ENCODE data around the gene RERE.
"Not testable (repeated sequence)": the region's sequence is repeated elsewhere in the genome, so short reads cannot be mapped to it uniquely, and the experiment has no call there.

RERE gene

DNA sequence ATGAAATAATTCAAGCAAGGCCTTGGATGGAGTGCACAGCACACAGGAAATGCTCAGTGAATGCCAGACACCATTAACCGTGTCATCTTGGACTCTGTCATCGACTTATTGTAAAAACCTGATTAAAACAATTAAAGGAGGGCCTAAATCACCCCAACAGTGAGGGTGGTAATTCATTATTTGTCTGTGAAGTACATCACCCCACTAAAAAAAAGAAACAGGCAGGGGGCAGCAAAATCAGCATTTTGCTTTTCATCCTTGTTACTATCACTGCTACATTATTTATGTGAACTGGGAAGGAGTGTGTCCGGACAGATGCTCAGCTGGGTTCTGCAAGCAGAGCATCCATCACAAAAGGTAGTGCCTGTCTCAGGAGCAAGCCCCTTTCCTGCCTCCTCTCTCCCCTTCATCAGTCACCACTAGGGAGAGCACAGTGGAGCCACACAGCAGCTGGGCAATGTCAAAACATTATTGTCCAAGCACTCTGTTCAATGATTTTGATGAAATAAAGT is 98.5 kb downstream of the RERE start:
- no peak for DNase-seq (ENCODE audit: low read depth in 2 of 2)

DNA sequence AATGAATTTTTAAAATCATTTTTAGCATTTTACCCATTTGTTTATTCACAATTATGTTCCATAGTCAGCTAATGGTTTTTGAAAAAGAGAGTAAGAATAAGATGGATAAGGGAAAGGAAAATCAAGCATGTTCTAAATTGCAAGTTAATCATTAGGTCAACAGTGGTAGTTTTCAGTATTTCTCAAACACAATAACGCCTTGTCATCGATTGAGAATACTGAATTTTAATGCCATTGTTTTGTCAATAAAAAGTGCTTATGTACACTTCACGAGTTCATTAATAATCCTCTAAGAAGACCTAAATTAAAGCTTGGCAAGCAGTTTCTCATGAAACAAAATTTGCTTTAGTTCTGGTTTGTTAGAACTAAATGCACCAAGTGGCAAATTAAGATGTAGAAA is 100.3 kb downstream of the RERE start:
- no peak for DNase-seq (ENCODE audit: low read depth in 2 of 2)

DNA sequence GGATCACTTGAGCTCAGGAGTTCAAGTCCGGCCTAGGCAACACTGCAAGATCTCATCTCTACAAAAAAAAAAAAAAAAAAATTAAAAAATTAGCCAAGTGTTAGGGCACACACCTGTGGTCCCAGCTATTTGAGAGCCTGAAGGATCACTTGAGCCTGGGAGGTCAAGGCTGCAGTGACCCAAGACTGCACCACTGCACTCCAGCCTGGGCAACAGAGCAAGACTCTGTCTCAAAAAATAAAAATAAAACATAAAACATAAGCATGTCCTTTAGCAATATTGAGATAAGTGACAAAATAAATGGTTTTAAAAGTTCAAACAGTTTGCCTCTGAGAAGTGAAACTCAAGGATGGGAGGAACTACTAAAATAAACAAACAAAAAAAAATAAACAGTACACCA is 101.2 kb downstream of the RERE start:
- no peak for DNase-seq (ENCODE audit: low read depth in 2 of 2)

DNA sequence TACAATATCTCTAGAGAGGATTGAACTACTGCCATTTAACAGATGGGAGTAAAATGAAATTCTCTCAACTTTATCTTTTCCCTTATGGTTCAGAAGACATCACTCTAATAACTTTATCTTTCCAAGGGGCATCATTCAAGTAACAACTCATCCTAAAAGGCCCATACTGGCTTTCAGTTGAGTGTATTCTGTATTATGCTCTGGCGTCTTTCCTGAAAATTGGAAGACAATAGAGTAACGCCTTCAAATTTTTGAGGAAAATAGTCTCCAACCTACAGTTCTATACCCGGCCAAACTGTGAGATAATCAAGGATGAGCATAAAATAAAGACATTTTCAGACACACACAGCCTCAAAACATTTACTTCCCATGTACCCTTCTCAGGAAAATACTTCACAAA is 103.3 kb downstream of the RERE start:
- no peak for DNase-seq (ENCODE audit: low read depth in 2 of 2)

DNA sequence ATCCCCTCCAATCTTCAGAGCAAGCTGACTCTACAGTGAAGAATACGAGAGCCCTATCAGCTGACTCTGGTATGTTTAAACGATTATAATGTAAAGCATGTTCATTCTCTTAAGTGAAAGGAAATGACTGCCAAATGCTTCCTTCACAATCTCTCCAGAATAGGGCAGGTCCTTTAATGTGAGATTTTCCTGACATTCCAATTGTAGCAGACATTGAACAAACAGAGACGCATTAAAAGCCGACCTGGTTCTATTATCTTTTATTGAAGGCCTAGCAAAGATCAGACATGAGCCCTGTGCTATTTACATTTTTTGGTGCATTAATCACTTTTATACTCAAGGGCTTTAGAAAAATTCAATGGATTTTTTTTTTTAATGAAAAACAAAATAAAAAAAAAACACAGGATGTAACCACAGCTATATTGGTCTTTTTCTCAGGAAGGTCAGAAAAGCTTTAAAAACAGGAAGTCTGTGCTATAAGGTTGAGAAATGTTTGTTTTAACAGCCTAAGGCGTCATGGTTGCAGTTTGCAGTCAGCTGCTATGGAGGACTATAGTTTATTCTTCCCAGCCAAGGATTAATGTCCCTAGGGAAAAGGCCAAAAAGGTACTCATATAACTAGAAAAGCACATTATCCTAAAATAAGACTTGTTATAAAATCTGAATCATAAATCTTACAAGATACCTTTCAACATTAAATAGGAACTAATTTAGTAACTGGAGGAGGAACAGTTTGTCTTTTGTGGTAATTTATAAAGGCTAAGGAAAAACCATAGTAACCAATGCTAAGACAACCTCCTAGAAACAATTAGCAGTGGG is 104.8 kb downstream of the RERE start:
- no peak for DNase-seq (ENCODE audit: low read depth in 2 of 2)

DNA sequence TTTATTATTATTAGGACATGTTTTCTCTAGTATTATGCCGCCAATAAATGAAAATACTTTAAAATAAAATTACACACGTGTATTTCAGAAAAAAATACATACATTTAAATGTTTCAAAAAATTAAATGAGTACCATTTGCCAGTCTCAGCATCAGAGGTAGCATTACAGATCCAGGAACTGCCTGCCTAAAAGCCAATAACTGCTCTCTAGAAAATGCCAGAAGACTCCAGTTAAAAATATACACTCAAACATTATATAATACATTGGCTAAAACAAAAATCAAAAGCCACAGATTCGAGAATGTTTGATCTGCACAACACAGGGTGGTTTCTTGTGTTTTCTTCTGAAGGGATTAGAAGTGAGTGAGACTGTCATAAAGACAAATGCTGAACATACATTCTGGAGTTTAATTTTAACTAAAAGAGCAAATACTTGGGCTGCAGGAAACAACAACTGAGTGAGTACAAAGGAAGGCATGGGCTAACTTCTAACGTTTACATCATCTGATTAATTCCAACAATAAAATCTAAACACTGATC is 105.5 kb downstream of the RERE start:
- no peak for DNase-seq (ENCODE audit: low read depth in 2 of 2)

DNA sequence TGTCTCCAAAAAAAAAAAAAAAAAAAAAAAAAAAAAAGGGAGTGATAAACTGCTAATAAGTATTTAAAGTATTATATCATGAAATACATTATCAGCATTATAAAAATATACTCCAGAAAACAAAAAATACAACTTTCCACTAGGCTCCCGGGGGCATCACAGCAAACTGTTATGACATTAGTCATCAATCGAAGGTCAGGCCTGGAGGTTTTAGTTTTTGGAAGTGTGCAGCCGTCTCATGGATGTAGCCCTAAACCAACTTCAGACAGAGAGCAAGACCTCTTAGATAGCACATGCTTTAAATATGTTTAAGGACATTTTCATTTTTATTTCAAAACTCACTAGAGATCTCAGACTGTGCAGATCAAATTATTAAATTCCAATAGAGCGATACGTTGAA is 106.3 kb downstream of the RERE start:
- DNase-seq (ENCODE audit: low read depth in 2 of 2) = no peak

DNA sequence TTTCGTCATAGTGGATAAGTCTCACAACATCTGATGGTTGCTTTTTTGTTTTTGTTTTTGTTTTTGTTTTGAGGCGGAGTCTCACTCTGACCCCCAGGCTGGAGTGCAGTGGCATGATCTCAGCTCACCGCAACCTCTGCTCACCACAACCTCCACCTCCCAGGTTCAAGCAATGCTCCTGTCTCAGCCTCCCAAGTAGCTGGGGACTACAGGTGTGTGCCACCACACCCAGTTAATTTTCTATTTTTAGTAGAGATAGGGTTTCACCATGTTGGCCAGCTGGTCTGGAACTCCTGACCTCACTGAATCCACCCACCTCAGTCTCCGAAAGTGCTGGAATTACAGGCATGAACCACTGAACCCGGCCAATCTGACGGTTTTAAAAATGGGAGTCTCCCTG is 109.2 kb downstream of the RERE start:
- DNase-seq (ENCODE audit: low read depth in 2 of 2) = no peak

DNA sequence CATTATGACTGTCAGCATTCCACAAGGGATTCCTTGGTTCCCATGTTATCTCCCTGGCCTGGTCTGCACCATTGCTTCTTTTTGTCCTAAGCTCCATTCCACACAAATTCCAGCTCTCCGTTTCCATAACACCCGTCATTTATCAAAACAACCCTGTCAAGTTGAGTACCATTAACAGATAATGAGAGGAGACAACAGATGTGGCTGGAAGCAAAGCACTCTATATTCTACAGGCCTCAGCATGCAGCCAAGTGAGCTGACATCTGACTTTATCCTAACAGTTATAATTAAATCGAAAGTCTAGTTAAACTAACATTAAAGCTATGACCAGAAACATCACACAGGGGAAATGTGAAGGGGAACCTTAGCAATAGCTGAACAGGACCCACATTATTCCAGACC is 110.4 kb downstream of the RERE start:
- no peak for DNase-seq (ENCODE audit: low read depth in 2 of 2)

DNA sequence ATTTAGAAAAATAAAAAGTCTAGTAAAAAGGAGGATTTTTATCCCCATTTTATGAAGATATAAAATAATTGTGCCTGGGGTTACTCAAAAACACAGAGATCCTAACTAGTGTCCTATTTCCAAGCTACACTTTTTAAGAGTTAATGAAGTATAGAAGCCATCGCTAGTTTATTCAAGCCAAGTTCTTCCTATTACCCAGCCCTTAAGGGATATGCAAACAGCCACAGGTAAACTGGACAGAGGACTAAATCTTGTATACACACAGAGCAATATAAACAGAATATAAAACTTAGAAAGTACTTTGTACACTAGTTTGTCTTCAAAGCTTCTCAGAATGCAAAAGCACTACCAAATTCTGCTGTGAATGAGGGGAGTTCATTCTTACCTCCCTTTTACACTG is 111.1 kb downstream of the RERE start:
- DNase-seq (ENCODE audit: low read depth in 2 of 2) = no peak

DNA sequence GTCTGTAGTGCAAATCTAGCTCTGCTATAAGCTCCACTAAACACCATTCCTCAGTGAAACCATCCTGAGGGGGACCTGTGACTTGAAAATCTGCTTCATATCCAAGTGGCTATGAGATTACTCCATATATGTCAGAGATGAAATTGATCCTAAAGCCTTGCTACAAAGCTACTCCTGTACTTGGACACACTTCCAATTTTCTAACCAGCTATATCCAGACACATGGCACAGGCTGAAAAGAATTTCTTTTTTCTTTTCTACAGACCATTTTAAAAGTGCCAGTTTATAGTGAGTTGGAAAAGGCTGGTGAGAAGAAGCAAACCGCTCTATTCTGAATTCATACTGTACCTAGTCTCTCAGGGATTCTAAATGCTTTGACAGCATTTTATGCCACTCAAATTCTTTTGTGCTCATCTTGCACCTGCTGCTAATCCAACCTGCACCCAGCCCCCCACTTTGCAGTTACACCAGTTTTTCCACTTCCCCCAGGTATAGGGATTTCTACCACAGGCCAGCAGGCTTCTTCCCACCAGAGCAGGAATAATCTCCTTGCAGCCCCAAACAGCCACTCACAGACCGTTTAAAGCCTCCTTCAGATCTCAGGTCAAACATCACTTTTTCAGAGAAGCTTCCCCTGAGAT is 112.5 kb downstream of the RERE start:
- DNase-seq (ENCODE audit: low read depth in 2 of 2) = no peak

DNA sequence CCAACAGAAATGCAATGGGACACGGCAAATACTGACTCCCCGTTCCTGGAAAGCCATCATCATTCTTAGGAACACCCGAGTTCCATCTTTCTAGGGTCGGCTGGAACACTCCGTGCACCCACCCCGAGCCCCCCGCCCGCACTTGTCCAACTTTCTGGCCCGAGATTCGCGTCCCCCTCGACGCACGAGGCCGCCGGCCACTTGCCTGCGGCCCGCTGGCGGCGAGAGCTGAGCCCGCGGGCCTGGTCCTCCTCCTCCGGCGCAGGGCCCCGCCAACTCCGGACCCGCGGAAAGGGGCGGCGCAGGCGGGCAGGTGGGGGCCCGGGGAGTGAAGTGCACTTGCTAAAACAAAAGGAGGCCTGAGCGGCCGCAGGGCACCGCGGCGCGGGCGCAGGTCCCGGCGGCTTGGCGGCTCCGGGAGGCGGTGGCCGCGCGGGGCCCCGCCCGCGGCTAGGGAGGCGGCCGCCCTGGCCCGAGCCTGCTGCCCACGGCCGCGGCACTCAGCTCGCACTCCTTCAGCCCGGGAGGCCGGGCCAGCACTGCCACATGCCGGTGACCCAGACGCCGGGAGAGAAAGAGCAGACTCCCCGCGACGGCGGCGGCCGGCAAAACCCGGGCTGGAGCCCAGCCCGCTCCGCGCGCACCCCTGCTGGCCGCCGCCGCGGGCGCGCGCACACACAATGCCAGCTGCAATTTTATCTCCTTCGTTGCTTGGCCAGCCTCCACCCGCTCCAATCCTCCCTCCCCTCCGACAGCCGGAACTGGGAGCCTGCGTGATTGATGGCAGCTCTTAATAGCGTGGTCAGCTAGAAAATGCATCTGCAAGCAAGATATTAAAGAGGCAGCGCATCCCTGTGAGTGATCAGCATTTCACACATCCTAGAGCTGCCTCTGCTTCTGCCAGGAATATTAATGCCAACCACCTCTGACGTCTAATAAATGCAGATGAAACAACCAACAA is 114.3 kb downstream of the RERE start:
- DNase-seq (ENCODE audit: low read depth in 2 of 2) = peak; percentile 57 to 60

DNA sequence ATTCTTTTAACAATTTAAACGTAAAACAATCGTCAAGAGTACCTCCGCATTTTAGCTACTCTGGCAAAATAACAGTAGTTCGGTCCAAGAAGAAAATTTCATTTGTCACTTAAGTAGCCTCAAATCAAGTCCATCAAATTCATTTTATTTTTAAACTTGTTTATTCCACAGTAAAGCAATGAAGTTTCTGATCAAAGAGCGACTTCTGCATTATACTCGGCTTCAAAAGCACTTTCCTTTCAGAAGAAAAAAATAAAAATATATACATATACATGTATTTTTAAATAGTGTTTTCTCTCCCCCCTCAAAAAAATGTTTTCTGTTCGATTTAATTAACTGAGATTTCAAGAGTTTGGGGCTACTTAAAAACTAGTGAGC is 115.0 kb downstream of the RERE start:
- no peak for DNase-seq (ENCODE audit: low read depth in 2 of 2)

DNA sequence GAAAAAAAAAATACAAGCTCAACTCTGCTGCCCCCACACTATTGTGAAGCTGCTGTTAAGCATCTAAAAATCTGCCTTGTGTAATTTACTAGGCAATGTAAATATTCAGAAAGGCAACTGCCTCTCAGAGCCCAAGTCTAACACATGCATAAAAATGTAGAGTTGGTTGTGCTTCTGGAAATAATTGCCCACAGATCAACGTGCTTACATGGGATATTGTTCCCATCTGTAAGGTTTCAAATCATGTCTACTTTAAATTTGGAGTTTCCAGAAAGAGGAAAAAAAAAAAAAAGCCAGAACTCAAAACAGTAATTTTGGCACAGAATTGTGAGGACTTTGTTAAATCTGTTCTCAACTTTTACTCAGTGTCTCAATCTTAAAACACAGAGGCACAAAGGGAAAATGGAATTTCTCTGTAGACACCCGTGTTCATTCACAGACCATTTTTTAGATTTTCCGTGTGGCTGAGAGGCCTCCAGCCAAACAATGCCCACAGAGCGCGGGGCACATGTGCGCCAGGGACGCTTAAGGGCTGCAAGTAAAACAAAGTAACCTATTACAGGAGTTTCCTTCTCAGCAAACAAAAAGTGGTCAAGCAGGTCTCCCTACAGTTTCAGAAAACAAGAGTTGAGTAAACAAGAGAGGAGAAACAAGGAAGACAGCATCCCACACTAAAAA is 115.5 kb downstream of the RERE start:
- no peak for DNase-seq (ENCODE audit: low read depth in 2 of 2)

DNA sequence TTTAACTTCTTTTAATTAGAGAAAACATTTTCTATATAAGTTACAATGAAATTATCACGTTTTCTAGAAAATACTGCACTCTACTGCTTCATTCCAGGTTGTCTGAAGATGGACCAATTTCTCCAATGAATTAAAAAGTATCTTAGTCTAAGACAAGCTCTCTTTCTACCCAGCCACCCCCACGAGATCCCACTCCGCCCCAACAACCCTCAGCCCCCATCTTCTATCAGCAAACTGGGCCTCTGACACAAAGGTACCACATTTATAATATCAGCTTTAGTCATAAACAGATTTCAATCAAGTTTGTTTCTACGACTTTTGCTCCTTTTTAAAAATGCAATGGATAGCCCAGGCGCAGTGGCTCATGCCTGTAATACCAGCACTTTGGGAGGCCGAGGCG is 117.8 kb downstream of the RERE start:
- DNase-seq (ENCODE audit: low read depth in 2 of 2) = no peak

DNA sequence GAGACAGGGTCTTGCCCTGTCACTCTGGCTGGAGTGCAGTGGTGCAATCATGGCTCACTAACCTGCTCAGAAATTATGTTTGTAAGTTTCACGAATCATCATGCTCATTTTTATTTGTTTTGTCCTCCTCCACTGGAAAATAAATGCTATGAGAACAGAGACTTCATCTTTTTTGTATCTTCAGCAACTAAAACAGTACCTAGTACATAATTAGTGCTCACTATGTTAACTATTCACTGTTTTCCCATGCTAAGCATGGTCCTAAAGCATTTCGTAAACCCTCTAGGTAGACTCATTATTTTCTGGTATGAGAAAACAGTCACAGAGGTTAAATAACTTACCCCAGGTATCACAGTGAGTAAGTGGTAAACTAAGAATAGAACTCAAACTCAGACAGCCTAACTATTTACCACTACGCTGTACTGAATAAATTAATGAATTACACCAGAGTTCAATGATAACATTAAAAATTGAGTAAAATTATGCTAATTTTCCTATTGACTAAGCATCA is 118.4 kb downstream of the RERE start:
- no peak for DNase-seq (ENCODE audit: low read depth in 2 of 2)

DNA sequence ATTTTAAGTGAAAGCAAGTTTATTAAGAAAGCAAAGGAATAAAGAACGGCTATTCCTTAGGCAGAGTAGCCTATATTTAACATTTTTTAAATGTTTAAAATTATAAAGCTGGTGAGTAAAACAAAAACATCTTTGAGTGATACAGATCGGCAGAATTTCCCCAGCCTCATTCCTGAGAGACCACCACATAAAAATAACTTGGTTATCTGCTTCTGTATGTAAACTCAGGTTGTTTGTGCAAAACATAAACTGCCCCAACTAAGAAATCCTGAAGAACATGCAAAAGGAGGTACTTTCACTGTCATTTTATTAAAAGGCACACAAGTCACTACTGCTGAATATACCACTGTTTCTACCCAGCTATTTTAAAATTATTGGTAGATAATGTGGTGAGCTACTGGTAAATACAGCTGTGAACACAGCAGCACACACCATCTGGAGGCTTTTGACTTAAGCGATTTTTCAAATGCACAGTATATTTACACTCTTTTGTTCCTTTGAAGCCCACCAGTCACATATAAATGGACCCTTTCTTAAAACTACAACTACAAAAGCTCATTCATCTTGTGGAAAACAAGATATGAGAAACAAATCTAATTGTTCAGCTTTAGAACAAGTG is 119.3 kb downstream of the RERE start:
- DNase-seq (ENCODE audit: low read depth in 2 of 2) = no peak

DNA sequence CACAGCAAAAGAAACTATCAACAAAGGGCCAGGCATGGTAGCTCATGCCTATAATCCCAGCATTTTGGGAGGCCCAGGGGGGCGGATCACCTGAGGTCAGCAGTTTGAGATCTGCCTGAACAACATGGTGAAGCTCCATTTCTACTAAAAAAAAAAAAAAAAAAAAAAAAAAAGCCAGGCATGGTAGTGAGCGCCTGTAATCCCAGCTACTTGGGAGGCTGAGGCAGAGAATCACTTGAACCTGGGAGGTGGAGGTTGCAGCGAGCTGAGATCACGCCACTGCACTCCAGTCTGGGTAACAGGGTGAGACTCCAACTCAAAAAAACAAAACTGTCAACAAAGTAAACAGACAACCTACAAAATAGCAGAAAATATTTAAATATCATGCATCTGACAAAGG is 122.0 kb downstream of the RERE start:
- DNase-seq (ENCODE audit: low read depth in 2 of 2) = not testable (repeated sequence)

DNA sequence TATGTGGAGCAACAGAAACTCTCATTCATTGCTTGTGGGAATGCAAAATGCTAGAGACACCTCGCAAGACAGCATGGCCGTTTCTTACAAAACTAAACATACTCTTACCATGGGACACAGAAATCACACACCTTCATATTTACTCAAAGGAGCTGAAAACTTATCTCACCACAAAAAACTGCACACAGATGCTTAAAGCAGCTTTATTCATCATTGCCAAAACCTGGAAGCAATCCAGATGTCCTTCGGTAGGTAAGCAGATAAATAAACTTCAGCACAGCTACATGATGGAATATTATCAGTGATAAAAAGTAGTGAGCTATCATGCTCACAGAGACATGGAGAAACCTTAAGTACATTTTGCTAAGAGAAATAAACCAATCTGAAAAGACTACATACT is 124.3 kb downstream of the RERE start:
- DNase-seq (ENCODE audit: low read depth in 2 of 2) = no peak

DNA sequence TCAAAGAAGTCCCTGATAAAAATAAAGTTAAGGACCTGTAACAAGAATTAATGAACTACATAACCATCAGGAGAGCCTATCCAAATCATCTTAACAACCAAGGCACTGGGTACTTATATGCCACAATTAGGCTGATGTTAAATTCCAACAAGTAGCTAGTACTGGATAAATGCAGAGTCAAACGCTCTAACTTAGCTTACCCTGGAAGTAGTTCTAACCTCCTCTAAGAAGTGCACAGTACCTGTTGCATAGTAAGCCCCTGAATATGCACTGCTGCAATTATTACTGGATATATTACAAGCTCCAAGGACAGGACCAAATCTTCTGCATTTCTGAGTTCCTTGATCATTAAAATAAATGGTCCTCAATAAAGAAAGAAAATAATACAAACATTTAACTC is 125.8 kb downstream of the RERE start:
- no peak for DNase-seq (ENCODE audit: low read depth in 2 of 2)

DNA sequence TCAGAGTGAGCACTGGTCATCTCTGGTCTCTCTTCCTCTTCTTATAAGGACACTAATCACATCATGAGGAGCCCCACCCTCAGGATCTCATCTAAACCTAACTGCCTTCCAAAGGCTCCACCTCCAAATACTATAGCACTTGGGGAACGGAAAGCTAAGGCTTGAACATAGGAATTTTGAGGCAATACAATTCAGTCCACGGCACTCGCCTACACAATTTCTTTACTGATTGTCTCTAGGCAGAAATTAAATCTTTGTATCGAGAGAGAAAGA is 127.3 kb downstream of the RERE start:
- no peak for DNase-seq (ENCODE audit: low read depth in 2 of 2)

All from stimulated activated CD4-positive, alpha-beta T cell treated with anti-CD3 and anti-CD28 coated beads, Interleukin-4, amount 100 ng/mL, for 48 hours (primary cell).